Trophoblast cell (in vitro differentiated cells and primary cell): ENCODE results near the gene ADCY9.
A peak's percentile ranks its signal among the peaks of the same experiment; 100 is the strongest.

Experiments
- DNase-seq, 2 donors: peaks; one replicate each; pipeline ENCODE4 v3.0.0-alpha.2; 2016
- H2AFZ ChIP-seq: 2 replicates; pipeline ENCODE4 v1.6.1; 2013; ENCODE audit warnings: low read length, moderate library complexity, mild to moderate bottlenecking; ENCODE audit not compliant: insufficient read depth, poor library complexity
- H2AK5ac ChIP-seq: 2 replicates; pipeline ENCODE4 v1.6.1; 2013; ENCODE audit warnings: mild to moderate bottlenecking, low read length
- H2BK120ac ChIP-seq: 2 replicates; pipeline ENCODE4 v1.6.1; 2013; ENCODE audit warnings: low read length, mild to moderate bottlenecking, moderate library complexity; ENCODE audit not compliant: insufficient read depth, poor library complexity
- H2BK12ac ChIP-seq: 2 replicates; pipeline ENCODE4 v1.6.1; 2013; ENCODE audit warnings: mild to moderate bottlenecking, low read length, moderate library complexity
- H2BK5ac ChIP-seq: 2 replicates; pipeline ENCODE4 v1.6.1; 2013; ENCODE audit warnings: low read length, low read depth, moderate library complexity, mild to moderate bottlenecking; ENCODE audit not compliant: poor library complexity
- H3K14ac ChIP-seq: 2 replicates; pipeline ENCODE4 v1.6.1; 2013; ENCODE audit warnings: mild to moderate bottlenecking, low read length
- H3K18ac ChIP-seq: 2 replicates; pipeline ENCODE4 v1.6.1; 2013; ENCODE audit warnings: mild to moderate bottlenecking, low read length
- H3K23ac ChIP-seq: 2 replicates; pipeline ENCODE4 v1.6.1; 2013; ENCODE audit warnings: low read length
- H3K27ac ChIP-seq: 2 replicates; pipeline ENCODE4 v1.5.1; 2013; ENCODE audit warnings: low read depth, mild to moderate bottlenecking, inconsistent platforms, low read length, moderate library complexity
- H3K27me3 ChIP-seq: 2 replicates; pipeline ENCODE4 v1.6.1; 2013; ENCODE audit warnings: inconsistent platforms, mild to moderate bottlenecking, low read length, moderate library complexity; ENCODE audit not compliant: insufficient read depth
- H3K36me3 ChIP-seq, 2 experiments: 1 replicate in 1 of 2; 2 replicates in 1 of 2; pipeline ENCODE4 v1.6.1; 2013; ENCODE audit warnings: low read length in 2 of 2, mild to moderate bottlenecking in 2 of 2, moderate library complexity in 1 of 2; ENCODE audit not compliant: insufficient read depth in 2 of 2, control insufficient read depth in 1 of 2
- H3K4ac ChIP-seq: 2 replicates; pipeline ENCODE4 v1.6.1; 2013; ENCODE audit warnings: low read depth, mild to moderate bottlenecking, low read length, moderate library complexity
- H3K4me1 ChIP-seq, 2 experiments: 1 replicate in 1 of 2; 2 replicates in 1 of 2; pipeline ENCODE4 v1.6.1; 2013; ENCODE audit warnings: low read length in 2 of 2, mild to moderate bottlenecking in 2 of 2, moderate library complexity in 1 of 2; ENCODE audit not compliant: insufficient read depth in 2 of 2, control insufficient read depth in 1 of 2
- H3K4me2 ChIP-seq: 2 replicates; pipeline ENCODE4 v1.6.1; 2013; ENCODE audit warnings: inconsistent platforms, mild to moderate bottlenecking, low read length, moderate library complexity
- H3K4me3 ChIP-seq: 2 replicates; pipeline ENCODE4 v1.5.1; 2013; ENCODE audit warnings: mild to moderate bottlenecking, low read depth, low read length, inconsistent platforms
- H3K79me1 ChIP-seq: one replicate; pipeline ENCODE4 v1.6.1; 2013; ENCODE audit warnings: low read length
- H3K79me2 ChIP-seq: 2 replicates; pipeline ENCODE4 v1.6.1; 2013; ENCODE audit warnings: low read length, mild to moderate bottlenecking; ENCODE audit not compliant: control insufficient read depth, insufficient read depth, poor library complexity
- H3K9ac ChIP-seq: 2 replicates; pipeline ENCODE4 v1.6.1; 2013; ENCODE audit warnings: mild to moderate bottlenecking, low read length
- H3K9me3 ChIP-seq: 2 replicates; pipeline ENCODE4 v1.6.1; 2013; ENCODE audit warnings: low read depth, mild to moderate bottlenecking, control low read depth, inconsistent platforms, low read length; ENCODE audit not compliant: insufficient read depth
- H4K12ac ChIP-seq: 2 replicates; pipeline ENCODE4 v1.6.1; 2013; ENCODE audit warnings: low read depth, mild to moderate bottlenecking, low read length, moderate library complexity
- H4K8ac ChIP-seq: 2 replicates; pipeline ENCODE4 v1.6.1; 2013; ENCODE audit warnings: low read depth, mild to moderate bottlenecking, low read length, moderate library complexity
- H4K91ac ChIP-seq: one replicate; pipeline ENCODE4 v1.6.1; 2013; ENCODE audit warnings: low read depth, mild to moderate bottlenecking, low read length, moderate library complexity
- WGBS: extraction: QIAGEN DNeasy Blood & Tissue Kit; methylation state at CpG from one replicate; pipeline ENCODE4 v1.1.7; 2013; ENCODE audit warnings: missing lambda C conversion rate; ENCODE audit not compliant: insufficient read length, insufficient coverage; ENCODE audit errors: extremely low coverage; 5-methylcytosine and 5-hydroxymethylcytosine counted together

Gene ADCY9

GRCh38 chr16:4053301-4053845, 62.9 kb downstream of the ADCY9 start:
- DNase-seq, result no peak

GRCh38 chr16:4052801-4053293, 63.4 kb downstream of the ADCY9 start:
- Histone ChIP-seq H3K4ac (no peak overlapping the region), H2AFZ (no peak overlapping the region), H4K8ac (no peak overlapping the region), H3K14ac (no peak overlapping the region), H3K27ac (no peak overlapping the region), H2BK120ac (no peak overlapping the region), H3K4me3 (no peak overlapping the region), H4K91ac (no peak overlapping the region), H2AK5ac (no peak overlapping the region), H3K36me3 (no peaks in the 10 kb centered on the region), H3K9me3 (peaks cover under 1% of the 10 kb centered on the region), H3K79me1 (no peaks in the 10 kb centered on the region), H3K27me3 (no peaks in the 10 kb centered on the region), H3K18ac (no peak overlapping the region), H4K12ac (no peak overlapping the region), H3K79me2 (no peaks in the 10 kb centered on the region), H2BK12ac (no peak overlapping the region), H3K9ac (no peak overlapping the region), H2BK5ac (no peak overlapping the region), H3K23ac (no peak overlapping the region), H3K4me1 (peaks cover 0 to 2% of the 10 kb centered on the region in 2 experiments), H3K4me2 (no peak overlapping the region)
- DNase-seq, result peak in 1 of 2 donors; percentile 31
- no CpG with 5 or more reads among the region's 20 CpGs for WGBS

More at GRCh38 chr16:4053301-4053845, 62.9 kb downstream of the ADCY9 start:
- no peak overlapping the region for H4K91ac ChIP-seq
- peaks cover 0 to 2% of the 10 kb centered on the region in 2 experiments for H3K4me1 ChIP-seq
- no peak overlapping the region for H2AFZ ChIP-seq
- H3K4me3 ChIP-seq, result no peak overlapping the region
- no peak overlapping the region for H3K14ac ChIP-seq
- no peak overlapping the region for H2BK12ac ChIP-seq
- no peaks in the 10 kb centered on the region for H3K79me1 ChIP-seq
- no peaks in the 10 kb centered on the region for H3K36me3 ChIP-seq
- H2BK5ac ChIP-seq, result no peak overlapping the region
- no peak overlapping the region for H3K18ac ChIP-seq
- no peak overlapping the region for H3K4ac ChIP-seq
- H2BK120ac ChIP-seq, result no peak overlapping the region
- H3K23ac ChIP-seq, result no peak overlapping the region
- no peaks in the 10 kb centered on the region for H3K9me3 ChIP-seq
- H3K79me2 ChIP-seq, result no peaks in the 10 kb centered on the region
- no peak overlapping the region for H3K9ac ChIP-seq
- no peak overlapping the region for H4K12ac ChIP-seq
- H2AK5ac ChIP-seq, result no peak overlapping the region
- no peak overlapping the region for H3K27ac ChIP-seq
- H3K27me3 ChIP-seq, result no peaks in the 10 kb centered on the region
- WGBS, result no CpG with 5 or more reads among the region's 18 CpGs
- H4K8ac ChIP-seq, result no peak overlapping the region
- no peak overlapping the region for H3K4me2 ChIP-seq

- Histone ChIP-seq H3K4me3 (no peak overlapping the region), H3K4ac (no peak overlapping the region), H3K9me3 (peaks cover 2% of the 10 kb centered on the region), H3K27me3 (no peaks in the 10 kb centered on the region), H2AK5ac (no peak overlapping the region), H3K4me1 (no peaks in the 10 kb centered on the region), H3K9ac (no peak overlapping the region), H3K27ac (no peak overlapping the region), H3K36me3 (no peaks in the 10 kb centered on the region), H3K23ac (no peak overlapping the region), H4K12ac (no peak overlapping the region), H3K4me2 (no peak overlapping the region), H2AFZ (no peak overlapping the region), H2BK120ac (no peak overlapping the region), H4K91ac (no peak overlapping the region), H3K18ac (no peak overlapping the region), H2BK5ac (no peak overlapping the region), H4K8ac (no peak overlapping the region), H3K14ac (no peak overlapping the region), H2BK12ac (no peak overlapping the region), H3K79me1 (no peaks in the 10 kb centered on the region), H3K79me2 (no peaks in the 10 kb centered on the region)
- DNase-seq, result no peak
- WGBS, result no CpG with 5 or more reads among the region's 14 CpGs
These were observed 64.1 kb downstream of the ADCY9 start for GRCh38 chr16:4052096-4052495.

- no peak overlapping the region for H4K8ac ChIP-seq
- H3K79me1 ChIP-seq, result no peaks in the 10 kb centered on the region
- no peak overlapping the region for H3K14ac ChIP-seq
- H3K18ac ChIP-seq, result no peak overlapping the region
- H2BK5ac ChIP-seq, result no peak overlapping the region
- H3K4me1 ChIP-seq, result no peaks in the 10 kb centered on the region
- no peak overlapping the region for H3K4me3 ChIP-seq
- H2BK120ac ChIP-seq, result no peak overlapping the region
- H4K91ac ChIP-seq, result no peak overlapping the region
- H3K23ac ChIP-seq, result no peak overlapping the region
- DNase-seq, result no peak
- no peak overlapping the region for H3K9ac ChIP-seq
- H2BK12ac ChIP-seq, result no peak overlapping the region
- no peak overlapping the region for H3K4ac ChIP-seq
- no CpG with 5 or more reads among the region's 3 CpGs for WGBS
- no peak overlapping the region for H3K27ac ChIP-seq
- no peaks in the 10 kb centered on the region for H3K27me3 ChIP-seq
- H2AFZ ChIP-seq, result no peak overlapping the region
- H3K36me3 ChIP-seq, result no peaks in the 10 kb centered on the region
- no peak overlapping the region for H4K12ac ChIP-seq
- H3K9me3 ChIP-seq, result peaks cover 2% of the 10 kb centered on the region
- H3K4me2 ChIP-seq, result no peak overlapping the region
- H2AK5ac ChIP-seq, result no peak overlapping the region
- no peaks in the 10 kb centered on the region for H3K79me2 ChIP-seq
These were observed 64.7 kb downstream of the ADCY9 start for GRCh38 chr16:4051591-4051990.
